ENCODE measurements around the gene C4B. TPM values are rescaled to one million over a fixed set of nuclear protein-coding genes. Genes with fewer than 3 reads are reported as not detected.

C4B gene
- polyA plus RNA-seq, 2 of the 4 experiments (the other 2 are of a cell fraction), result 1.3 TPM

- POLR2A ChIA-PET, result interaction anchor here (0.5 to 1.8 kb wide), 4 partner anchors 14 to 156 kb away, joined by 3 to 13 read pairs (median 8); partner anchors contain the start of genes ATF6B, NELFE and SKIC2
- Histone ChIP-seq H3K4me1 (peaks cover 17% of the 10 kb centered on the region; the same call in 1 of the 3 replicates), H3K9me3 (no peaks in the 10 kb centered on the region), H3K4me3 (peak within 1 kb of the TSS; percentile 72), H3K27ac (peak within 1 kb of the TSS; percentile 89 to 93), H3K4me2 (peak within 1 kb of the TSS; percentile 96)
- ATAC-seq (peak; percentile 91 to 94), DNase-seq (ENCODE audit: low read depth in 1 of 2, low spot score in 1 of 2) (peak; percentile 95 to 98), FAIRE-seq (no peak)
- CTCF ChIA-PET, result interaction anchor here (0.5 to 1.6 kb wide), 4 partner anchors 13 to 124 kb away, joined by 3 to 10 read pairs (median 4); partner anchors contain the start of gene SKIC2
- WGBS (ENCODE audit: missing lambda C conversion rate), result 2% methylated on average over 13 of the region's 62 CpGs
- TF ChIP-seq HEYL (CRISPR knock-in tag; IDR thresholded peaks at IDR 0.05), result no peak
- peak in 1 of 2 experiments; percentile 70; a peak in 1 of 5 replicates for TF ChIP-seq JUN (IDR thresholded peaks at IDR 0.05)
- TF ChIP-seq, protein P1, sequence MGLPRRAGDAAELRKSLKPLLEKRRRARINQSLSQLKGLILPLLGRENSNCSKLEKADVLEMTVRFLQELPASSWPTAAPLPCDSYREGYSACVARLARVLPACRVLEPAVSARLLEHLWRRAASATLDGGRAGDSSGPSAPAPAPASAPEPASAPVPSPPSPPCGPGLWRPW (IDR thresholded peaks at IDR 0.05), result no peak
- TF ChIP-seq NFE2L2 (conservative IDR thresholded peaks at IDR 0.05; ENCODE audit: low read length), result no peak
- no peak for TF ChIP-seq HOXB5 (CRISPR knock-in tag; IDR thresholded peaks at IDR 0.05)
- no peak for TF ChIP-seq BHLHE40 (IDR thresholded peaks at IDR 0.05; ENCODE audit: low read depth, low read length)
- TF ChIP-seq CBX8 (IDR thresholded peaks at IDR 0.05), result no peak
- TF ChIP-seq E2F6 (IDR thresholded peaks at IDR 0.05; ENCODE audit: borderline replicate concordance, low read depth), result peak; percentile 81
- no peak for TF ChIP-seq SREBF2 (IDR thresholded peaks at IDR 0.05)
- TF ChIP-seq POLR2A (IDR thresholded peaks at IDR 0.05; ENCODE audit: low read length), result no peak
- no peak for TF ChIP-seq NR3C1 (IDR thresholded peaks at IDR 0.05)
- TF ChIP-seq RNF2 (IDR thresholded peaks at IDR 0.05; ENCODE audit: borderline replicate concordance, low read depth), result no peak
- TF ChIP-seq PHF8 (IDR thresholded peaks at IDR 0.05; ENCODE audit: borderline replicate concordance, low read depth), result 0 out of 2 replicates have a peak, but pooled peaks have one; percentile 12
- TF ChIP-seq, protein P2, sequence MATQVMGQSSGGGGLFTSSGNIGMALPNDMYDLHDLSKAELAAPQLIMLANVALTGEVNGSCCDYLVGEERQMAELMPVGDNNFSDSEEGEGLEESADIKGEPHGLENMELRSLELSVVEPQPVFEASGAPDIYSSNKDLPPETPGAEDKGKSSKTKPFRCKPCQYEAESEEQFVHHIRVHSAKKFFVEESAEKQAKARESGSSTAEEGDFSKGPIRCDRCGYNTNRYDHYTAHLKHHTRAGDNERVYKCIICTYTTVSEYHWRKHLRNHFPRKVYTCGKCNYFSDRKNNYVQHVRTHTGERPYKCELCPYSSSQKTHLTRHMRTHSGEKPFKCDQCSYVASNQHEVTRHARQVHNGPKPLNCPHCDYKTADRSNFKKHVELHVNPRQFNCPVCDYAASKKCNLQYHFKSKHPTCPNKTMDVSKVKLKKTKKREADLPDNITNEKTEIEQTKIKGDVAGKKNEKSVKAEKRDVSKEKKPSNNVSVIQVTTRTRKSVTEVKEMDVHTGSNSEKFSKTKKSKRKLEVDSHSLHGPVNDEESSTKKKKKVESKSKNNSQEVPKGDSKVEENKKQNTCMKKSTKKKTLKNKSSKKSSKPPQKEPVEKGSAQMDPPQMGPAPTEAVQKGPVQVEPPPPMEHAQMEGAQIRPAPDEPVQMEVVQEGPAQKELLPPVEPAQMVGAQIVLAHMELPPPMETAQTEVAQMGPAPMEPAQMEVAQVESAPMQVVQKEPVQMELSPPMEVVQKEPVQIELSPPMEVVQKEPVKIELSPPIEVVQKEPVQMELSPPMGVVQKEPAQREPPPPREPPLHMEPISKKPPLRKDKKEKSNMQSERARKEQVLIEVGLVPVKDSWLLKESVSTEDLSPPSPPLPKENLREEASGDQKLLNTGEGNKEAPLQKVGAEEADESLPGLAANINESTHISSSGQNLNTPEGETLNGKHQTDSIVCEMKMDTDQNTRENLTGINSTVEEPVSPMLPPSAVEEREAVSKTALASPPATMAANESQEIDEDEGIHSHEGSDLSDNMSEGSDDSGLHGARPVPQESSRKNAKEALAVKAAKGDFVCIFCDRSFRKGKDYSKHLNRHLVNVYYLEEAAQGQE (IDR thresholded peaks at IDR 0.05), result no peak
- TF ChIP-seq HDAC2 (IDR thresholded peaks at IDR 0.05), result no peak
- TF ChIP-seq HMGXB4 (CRISPR knock-in tag; IDR thresholded peaks at IDR 0.05; ENCODE audit: borderline replicate concordance), result no peak
- TF ChIP-seq MYC (IDR thresholded peaks at IDR 0.05; ENCODE audit: borderline replicate concordance, low read length), result peak; percentile 53; the same call in 1 of the 2 replicates
- TF ChIP-seq ZFP36 (IDR thresholded peaks at IDR 0.05; ENCODE audit: borderline replicate concordance, partially characterized antibody), result no peak
- TF ChIP-seq, protein P3, sequence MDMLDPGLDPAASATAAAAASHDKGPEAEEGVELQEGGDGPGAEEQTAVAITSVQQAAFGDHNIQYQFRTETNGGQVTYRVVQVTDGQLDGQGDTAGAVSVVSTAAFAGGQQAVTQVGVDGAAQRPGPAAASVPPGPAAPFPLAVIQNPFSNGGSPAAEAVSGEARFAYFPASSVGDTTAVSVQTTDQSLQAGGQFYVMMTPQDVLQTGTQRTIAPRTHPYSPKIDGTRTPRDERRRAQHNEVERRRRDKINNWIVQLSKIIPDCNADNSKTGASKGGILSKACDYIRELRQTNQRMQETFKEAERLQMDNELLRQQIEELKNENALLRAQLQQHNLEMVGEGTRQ (IDR thresholded peaks at IDR 0.05), result 0 out of 2 replicates have a peak, but pooled peaks have one; percentile 15
- TF ChIP-seq MAZ (IDR thresholded peaks at IDR 0.05; ENCODE audit: borderline replicate concordance, low read depth, low read length), result 0 out of 2 replicates have a peak, but pooled peaks have one; percentile 7
- TF ChIP-seq POLR2AphosphoS2 (conservative IDR thresholded peaks at IDR 0.05; ENCODE audit: low read length), result no peak
- no peak for TF ChIP-seq SMC3 (IDR thresholded peaks at IDR 0.05)
- no peak for TF ChIP-seq ESRRA (IDR thresholded peaks at IDR 0.05; ENCODE audit: borderline replicate concordance, low read length)
- TF ChIP-seq MAFK (IDR thresholded peaks at IDR 0.05; ENCODE audit: partially characterized antibody), result no peak
- peak; percentile 31 to 82; a peak in 2 of 4 replicates for TF ChIP-seq CEBPB (IDR thresholded peaks at IDR 0.05)
- peak; percentile 44; the same call in 1 of the 2 replicates for TF ChIP-seq RFX5 (IDR thresholded peaks at IDR 0.05)
- TF ChIP-seq MAX (IDR thresholded peaks at IDR 0.05), result peak; percentile 93
- TF ChIP-seq GATA3 (IDR thresholded peaks at IDR 0.05; ENCODE audit: borderline replicate concordance), result peak; percentile 7; the same call in 1 of the 2 replicates
- no peak for TF ChIP-seq EHF (CRISPR knock-in tag; IDR thresholded peaks at IDR 0.05)
- TF ChIP-seq, protein P4, sequence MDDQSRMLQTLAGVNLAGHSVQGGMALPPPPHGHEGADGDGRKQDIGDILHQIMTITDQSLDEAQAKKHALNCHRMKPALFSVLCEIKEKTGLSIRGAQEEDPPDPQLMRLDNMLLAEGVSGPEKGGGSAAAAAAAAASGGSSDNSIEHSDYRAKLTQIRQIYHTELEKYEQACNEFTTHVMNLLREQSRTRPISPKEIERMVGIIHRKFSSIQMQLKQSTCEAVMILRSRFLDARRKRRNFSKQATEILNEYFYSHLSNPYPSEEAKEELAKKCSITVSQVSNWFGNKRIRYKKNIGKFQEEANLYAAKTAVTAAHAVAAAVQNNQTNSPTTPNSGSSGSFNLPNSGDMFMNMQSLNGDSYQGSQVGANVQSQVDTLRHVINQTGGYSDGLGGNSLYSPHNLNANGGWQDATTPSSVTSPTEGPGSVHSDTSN (IDR thresholded peaks at IDR 0.05), result no peak; the same call in 1 of the 2 replicates
Measured at GRCh38 chr6:31971993-31972708, 42.4 kb upstream of the C4B start, which contains the start of gene DXO. Gene DXO, minus strand, starts transcription at chr6:31972138. Its CDS starts 463 bp downstream, at chr6:31971675.
